ENCODE results near the gene EN1. TPM values are rescaled to one million over a fixed set of nuclear protein-coding genes. Genes with fewer than 3 reads are reported as not detected.
A peak's percentile ranks its signal among the peaks of the same experiment; 100 is the strongest.

The EN1 gene
- polyA plus RNA-seq, 3 donors = not detected

DNA sequence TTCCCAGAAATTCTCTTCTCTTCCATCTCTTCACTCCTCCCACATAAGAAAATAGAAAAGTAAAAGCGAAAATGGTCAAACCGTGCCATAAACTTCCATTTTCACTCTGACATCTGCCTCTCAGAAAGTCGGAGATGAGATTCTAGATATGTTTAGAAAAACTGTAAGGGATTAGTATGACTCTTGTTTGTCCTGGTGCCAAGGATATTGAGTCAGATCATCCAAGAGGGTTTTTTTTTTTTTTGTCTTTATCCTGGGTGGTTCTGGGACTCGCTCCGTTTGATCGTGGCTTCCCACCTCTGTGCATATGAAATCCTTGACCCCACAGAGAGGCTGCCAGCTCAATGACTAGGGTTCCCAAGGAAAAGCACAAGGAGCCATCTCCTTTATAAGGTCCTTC lies 17.3 kb downstream of the EN1 start:
- Mint-ChIP-seq H3K4me1 (no peaks in the 10 kb centered on the region), H3K9me3 (peaks cover 0 to 11% (median 5%) of the 10 kb centered on the region in 7 donors), H3K27ac (no peak overlapping the region), H3K4me3 (peak overlapping the region in 1 of 2 donors; percentile 49), H3K27me3 (ENCODE audit: low read depth in 3 of 3) (peaks cover 68 to 81% (median 76%) of the 10 kb centered on the region in 3 donors), H3K36me3 (peaks cover 0 to 2% of the 10 kb centered on the region in 2 donors)
- Histone ChIP-seq H3K4me1 (ENCODE audit: control insufficient read depth in 1 of 2, insufficient read depth in 2 of 2, low read length in 2 of 2) (no peaks in the 10 kb centered on the region), H3K9ac (ENCODE audit: insufficient read depth, low read length, poor library complexity, severe bottlenecking) (no peak overlapping the region), H3K27ac (ENCODE audit: low read depth in 1 of 2, low read length in 2 of 2) (no peak overlapping the region), H3K36me3 (replicated peaks in 1 of 2; ENCODE audit: control insufficient read depth in 1 of 2, insufficient read depth in 2 of 2, low read length in 2 of 2) (no peaks in the 10 kb centered on the region), H3K79me2 (ENCODE audit: insufficient read depth, low read length) (no peaks in the 10 kb centered on the region), H3K27me3 (ENCODE audit: control insufficient read depth in 2 of 2, insufficient read depth in 2 of 2, low read length in 2 of 2) (peaks cover 84 to 87% of the 10 kb centered on the region in 2 donors), H3K4me2 (replicated peaks; ENCODE audit: extremely low read depth, low read length, poor library complexity, severe bottlenecking) (no peak overlapping the region), H2AFZ (ENCODE audit: insufficient read depth, low read depth, low read length, poor library complexity, severe bottlenecking) (no peak overlapping the region), H4K20me1 (ENCODE audit: insufficient read depth, low read length) (no peaks in the 10 kb centered on the region), H3K9me3 (replicated peaks in 1 of 2; ENCODE audit: control insufficient read depth in 1 of 2, insufficient read depth in 1 of 2, low read length in 2 of 2) (peaks cover 0 to 20% of the 10 kb centered on the region in 2 donors), H3K4me3 (replicated peaks in 1 of 3; ENCODE audit: low read depth in 2 of 3, low read length in 3 of 3) (no peak overlapping the region)
- TF ChIP-seq, protein P1, sequence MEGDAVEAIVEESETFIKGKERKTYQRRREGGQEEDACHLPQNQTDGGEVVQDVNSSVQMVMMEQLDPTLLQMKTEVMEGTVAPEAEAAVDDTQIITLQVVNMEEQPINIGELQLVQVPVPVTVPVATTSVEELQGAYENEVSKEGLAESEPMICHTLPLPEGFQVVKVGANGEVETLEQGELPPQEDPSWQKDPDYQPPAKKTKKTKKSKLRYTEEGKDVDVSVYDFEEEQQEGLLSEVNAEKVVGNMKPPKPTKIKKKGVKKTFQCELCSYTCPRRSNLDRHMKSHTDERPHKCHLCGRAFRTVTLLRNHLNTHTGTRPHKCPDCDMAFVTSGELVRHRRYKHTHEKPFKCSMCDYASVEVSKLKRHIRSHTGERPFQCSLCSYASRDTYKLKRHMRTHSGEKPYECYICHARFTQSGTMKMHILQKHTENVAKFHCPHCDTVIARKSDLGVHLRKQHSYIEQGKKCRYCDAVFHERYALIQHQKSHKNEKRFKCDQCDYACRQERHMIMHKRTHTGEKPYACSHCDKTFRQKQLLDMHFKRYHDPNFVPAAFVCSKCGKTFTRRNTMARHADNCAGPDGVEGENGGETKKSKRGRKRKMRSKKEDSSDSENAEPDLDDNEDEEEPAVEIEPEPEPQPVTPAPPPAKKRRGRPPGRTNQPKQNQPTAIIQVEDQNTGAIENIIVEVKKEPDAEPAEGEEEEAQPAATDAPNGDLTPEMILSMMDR (IDR thresholded peaks at IDR 0.05) = no peak
- intact Hi-C loops (cut with micrococcal nuclease) = no loop called here
- no CpG with 5 or more reads among the region's 6 CpGs for WGBS (ENCODE audit: insufficient coverage)
- no peak for DNase-seq

DNA sequence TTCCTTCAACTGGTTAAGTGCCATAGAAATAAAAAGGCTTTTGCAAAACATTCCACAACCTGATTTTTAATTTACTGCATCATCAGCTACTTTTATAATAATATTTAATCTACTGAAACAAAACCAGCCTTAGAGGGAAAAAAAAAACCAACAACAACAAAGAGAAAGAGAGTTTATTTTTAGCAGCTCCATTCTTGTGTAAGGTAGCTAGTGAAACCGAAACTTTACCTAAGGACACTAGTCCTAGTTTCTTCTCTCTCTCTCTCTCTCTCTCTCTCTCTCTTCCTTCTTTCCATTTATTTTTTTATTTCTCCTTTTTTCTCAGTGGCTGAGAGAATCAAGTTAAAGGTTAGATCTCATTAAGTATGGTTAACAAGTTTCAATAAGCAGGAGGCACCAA lies 21.4 kb downstream of the EN1 start:
- Histone ChIP-seq H4K20me1 (ENCODE audit: insufficient read depth, low read length) (no peaks in the 10 kb centered on the region), H3K4me1 (ENCODE audit: control insufficient read depth in 1 of 2, insufficient read depth in 2 of 2, low read length in 2 of 2) (no peaks in the 10 kb centered on the region), H3K79me2 (ENCODE audit: insufficient read depth, low read length) (no peaks in the 10 kb centered on the region), H3K27me3 (ENCODE audit: control insufficient read depth in 2 of 2, insufficient read depth in 2 of 2, low read length in 2 of 2) (peaks cover 60 to 70% of the 10 kb centered on the region in 2 donors), H3K4me3 (replicated peaks in 1 of 3; ENCODE audit: low read depth in 2 of 3, low read length in 3 of 3) (no peak overlapping the region), H3K9me3 (replicated peaks in 1 of 2; ENCODE audit: control insufficient read depth in 1 of 2, insufficient read depth in 1 of 2, low read length in 2 of 2) (no peaks in the 10 kb centered on the region), H3K27ac (ENCODE audit: low read depth in 1 of 2, low read length in 2 of 2) (no peak overlapping the region), H2AFZ (ENCODE audit: insufficient read depth, low read depth, low read length, poor library complexity, severe bottlenecking) (no peak overlapping the region), H3K36me3 (replicated peaks in 1 of 2; ENCODE audit: control insufficient read depth in 1 of 2, insufficient read depth in 2 of 2, low read length in 2 of 2) (no peaks in the 10 kb centered on the region), H3K9ac (ENCODE audit: insufficient read depth, low read length, poor library complexity, severe bottlenecking) (no peak overlapping the region), H3K4me2 (replicated peaks; ENCODE audit: extremely low read depth, low read length, poor library complexity, severe bottlenecking) (no peak overlapping the region)
- Mint-ChIP-seq H3K4me1 (no peaks in the 10 kb centered on the region), H3K4me3 (peak overlapping the region in 1 of 2 donors; percentile 21), H3K27ac (no peak overlapping the region), H3K36me3 (no peaks in the 10 kb centered on the region), H3K9me3 (peaks cover 0 to 4% (median 0%) of the 10 kb centered on the region in 7 donors), H3K27me3 (ENCODE audit: low read depth in 3 of 3) (peaks cover 46 to 74% (median 64%) of the 10 kb centered on the region in 3 donors)
- no peak for DNase-seq
- intact Hi-C loops (cut with micrococcal nuclease) = no loop called here
- TF ChIP-seq, protein P1 (IDR thresholded peaks at IDR 0.05) = no peak
- WGBS (ENCODE audit: insufficient coverage) = no CpG with 5 or more reads among the region's 1 CpG

Data from CD14-positive monocyte (primary cell).